GM12874 (cell line): ENCODE data around the gene RIMBP3C.

Experiments
- TF ChIP-seq, protein P1 (sequence below): IDR thresholded peaks from 2 replicates; pipeline ENCODE4 v1.5.1; 2011; ENCODE audit warnings: low read depth, mild to moderate bottlenecking, control low read depth, low read length, moderate library complexity; ENCODE audit not compliant: insufficient read depth

The RIMBP3C gene

DNA sequence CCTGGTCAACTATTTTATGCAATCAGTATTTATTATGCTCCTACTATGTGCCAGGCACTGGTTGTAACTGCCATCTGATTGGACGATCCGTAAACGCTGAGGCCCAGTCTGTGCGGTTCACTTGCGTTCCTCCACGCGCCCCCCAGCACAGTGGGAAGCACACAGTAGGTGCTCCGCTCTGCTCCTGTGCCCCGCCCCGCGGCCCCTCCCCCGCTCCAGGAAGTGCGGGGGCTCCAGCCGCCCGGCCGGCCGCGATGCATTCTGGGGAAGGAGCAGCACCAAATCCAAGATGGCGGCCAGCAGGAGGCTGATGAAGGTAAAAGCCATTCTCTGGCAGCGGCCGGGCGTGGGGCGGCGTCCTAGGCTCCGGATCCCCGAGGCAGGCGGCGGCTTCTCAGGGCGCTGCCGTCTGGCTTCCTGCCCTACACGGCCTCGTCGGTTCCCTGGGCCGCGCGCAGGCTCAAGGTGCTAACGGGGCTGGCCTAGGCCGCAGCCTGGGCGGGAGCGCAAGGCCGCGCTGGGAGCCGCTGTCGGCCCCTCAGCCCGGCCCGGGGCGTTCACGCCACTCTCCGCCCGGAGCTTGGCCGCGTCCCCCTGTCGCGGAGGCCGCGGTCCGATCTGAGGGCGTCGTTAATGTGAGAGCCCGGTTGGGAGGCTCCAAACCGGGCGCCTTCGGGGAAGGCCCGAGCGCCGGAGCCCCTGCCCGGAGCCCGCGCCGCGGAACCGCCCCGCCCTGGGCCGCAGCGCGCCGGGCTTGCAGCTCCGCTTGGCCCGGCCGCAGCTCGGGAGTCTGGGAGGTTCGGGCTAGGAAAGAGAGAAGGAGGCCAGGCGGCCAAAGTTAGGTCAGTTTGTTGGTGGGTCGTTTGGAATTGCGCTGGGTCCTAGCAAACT is 16.4 kb upstream of the RIMBP3C start, which contains the start of gene UBE2L3:
UBE2L3 (plus strand) TSS at position 259 of the 891 bp plus-strand sequence; CDS start at position 290, 31 bp downstream.
- TF ChIP-seq, protein P1, sequence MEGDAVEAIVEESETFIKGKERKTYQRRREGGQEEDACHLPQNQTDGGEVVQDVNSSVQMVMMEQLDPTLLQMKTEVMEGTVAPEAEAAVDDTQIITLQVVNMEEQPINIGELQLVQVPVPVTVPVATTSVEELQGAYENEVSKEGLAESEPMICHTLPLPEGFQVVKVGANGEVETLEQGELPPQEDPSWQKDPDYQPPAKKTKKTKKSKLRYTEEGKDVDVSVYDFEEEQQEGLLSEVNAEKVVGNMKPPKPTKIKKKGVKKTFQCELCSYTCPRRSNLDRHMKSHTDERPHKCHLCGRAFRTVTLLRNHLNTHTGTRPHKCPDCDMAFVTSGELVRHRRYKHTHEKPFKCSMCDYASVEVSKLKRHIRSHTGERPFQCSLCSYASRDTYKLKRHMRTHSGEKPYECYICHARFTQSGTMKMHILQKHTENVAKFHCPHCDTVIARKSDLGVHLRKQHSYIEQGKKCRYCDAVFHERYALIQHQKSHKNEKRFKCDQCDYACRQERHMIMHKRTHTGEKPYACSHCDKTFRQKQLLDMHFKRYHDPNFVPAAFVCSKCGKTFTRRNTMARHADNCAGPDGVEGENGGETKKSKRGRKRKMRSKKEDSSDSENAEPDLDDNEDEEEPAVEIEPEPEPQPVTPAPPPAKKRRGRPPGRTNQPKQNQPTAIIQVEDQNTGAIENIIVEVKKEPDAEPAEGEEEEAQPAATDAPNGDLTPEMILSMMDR, result no peak

DNA sequence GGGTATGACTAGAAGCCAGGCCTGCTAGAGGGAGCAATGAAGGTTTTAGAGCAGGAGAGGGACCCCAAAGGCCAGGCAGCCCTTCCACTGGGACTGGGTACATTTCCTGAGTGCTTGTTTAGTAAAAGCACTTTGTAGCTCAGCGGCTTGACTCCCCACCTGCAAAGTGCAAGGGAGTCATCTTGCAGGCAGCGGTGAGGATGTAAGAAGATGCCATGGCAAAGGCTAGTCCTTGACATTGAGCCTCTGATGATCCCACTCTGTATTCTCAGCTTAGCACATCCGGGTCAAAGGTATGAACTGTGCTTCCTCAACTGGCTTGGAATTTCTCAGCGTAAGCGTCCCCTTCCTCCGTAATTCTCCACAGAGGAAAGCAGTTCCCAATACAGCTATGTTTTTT is 13.2 kb upstream of the RIMBP3C start:
- TF ChIP-seq, protein P1, result no peak

DNA sequence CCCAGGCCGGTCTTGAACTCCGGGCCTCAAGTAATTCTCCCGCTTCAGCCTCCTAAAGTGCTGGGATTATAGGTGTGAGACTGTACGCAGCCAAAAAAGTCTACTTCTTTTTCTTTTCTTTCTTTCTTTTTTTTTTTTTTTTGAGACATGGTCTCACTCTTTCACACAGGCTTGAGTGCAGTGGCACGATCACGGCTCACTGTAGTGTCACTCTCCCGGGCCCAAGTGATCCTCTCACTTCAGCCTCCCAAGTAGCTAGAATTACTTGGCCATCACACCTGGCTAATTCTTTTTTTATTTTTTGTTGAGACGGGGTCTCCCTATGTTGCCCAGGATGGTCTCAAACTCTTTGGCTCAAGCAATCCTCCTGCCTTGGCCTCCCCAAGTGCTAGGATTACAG is 12.7 kb upstream of the RIMBP3C start:
- TF ChIP-seq, protein P1, result no peak
